HG03521 (cell line): ENCODE measurements around the gene EMC8.
A peak's percentile ranks its signal among the peaks of the same experiment; 100 is the strongest.
"Not testable (repeated sequence)": the region's sequence is repeated elsewhere in the genome, so short reads cannot be mapped to it uniquely, and the experiment has no call there.

Source experiments
- ATAC-seq: cut with Tn5 transposase; IDR thresholded peaks from one replicate; pipeline ENCODE4 v1.9.1; 2021; ENCODE audit warnings: mild to moderate bottlenecking, moderate library complexity; ENCODE audit not compliant: unreplicated experiment

Gene EMC8

GRCh38 chr16:85835227-85835751, 35.9 kb upstream of the EMC8 start:
- no peak for ATAC-seq

GRCh38 chr16:85834741-85835140, 35.4 kb upstream of the EMC8 start:
- ATAC-seq = no peak

DNA sequence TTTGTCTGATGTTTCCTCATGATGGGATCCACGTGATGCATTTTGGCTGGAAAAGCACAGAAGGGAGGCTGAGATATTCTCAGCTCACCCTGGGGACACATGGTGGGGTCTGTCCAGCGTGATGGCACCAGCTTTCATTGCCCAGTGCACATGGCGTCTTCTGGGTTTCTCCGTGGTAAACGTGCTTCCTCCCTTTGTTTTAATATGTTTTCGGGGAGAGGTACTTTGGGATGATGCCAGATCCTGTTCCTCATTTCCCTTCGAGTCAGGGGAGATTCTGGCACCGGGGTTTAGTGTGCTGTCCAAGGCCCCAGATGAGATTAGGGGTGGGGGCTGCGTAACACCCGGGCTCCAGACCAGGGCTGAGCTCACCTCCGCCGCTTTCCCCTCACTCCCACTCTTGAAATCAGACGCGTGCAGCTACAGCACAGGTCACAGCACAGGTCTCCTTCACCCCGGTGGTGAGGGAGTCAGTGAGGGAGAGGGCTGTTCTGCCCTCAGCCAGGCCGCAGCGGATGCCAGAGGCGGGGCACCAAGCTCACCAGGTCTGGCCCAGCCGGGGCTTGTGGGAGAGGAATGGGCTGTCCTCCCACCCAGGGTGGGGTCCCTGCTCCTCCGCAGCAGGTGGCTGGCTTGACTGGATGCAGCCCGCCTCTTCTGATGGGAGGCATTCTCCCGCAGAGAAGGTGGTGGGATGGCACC, 34.0 kb upstream of the EMC8 start:
- no peak for ATAC-seq

- no peak for ATAC-seq
These were observed 33.4 kb upstream of the EMC8 start for GRCh38 chr16:85832570-85833218.

DNA sequence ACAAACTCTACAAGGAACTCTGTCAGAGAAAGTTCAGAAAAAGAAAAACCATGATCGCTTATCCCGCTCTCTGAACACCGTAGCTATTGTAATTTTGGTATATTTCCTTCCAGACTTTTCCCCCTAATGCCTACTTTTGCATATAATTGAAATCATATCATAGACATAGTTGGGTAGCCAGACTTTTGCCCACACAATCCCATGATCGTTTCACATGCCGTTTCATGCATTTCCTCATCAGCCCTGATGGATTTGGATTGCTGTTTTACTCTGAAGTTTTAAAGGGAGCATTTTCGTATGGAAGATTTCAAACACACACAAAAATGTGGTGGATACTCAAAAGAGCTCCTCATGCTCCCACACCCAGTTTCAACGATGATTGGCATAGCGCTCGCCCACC, 31.5 kb upstream of the EMC8 start:
- no peak for ATAC-seq

DNA sequence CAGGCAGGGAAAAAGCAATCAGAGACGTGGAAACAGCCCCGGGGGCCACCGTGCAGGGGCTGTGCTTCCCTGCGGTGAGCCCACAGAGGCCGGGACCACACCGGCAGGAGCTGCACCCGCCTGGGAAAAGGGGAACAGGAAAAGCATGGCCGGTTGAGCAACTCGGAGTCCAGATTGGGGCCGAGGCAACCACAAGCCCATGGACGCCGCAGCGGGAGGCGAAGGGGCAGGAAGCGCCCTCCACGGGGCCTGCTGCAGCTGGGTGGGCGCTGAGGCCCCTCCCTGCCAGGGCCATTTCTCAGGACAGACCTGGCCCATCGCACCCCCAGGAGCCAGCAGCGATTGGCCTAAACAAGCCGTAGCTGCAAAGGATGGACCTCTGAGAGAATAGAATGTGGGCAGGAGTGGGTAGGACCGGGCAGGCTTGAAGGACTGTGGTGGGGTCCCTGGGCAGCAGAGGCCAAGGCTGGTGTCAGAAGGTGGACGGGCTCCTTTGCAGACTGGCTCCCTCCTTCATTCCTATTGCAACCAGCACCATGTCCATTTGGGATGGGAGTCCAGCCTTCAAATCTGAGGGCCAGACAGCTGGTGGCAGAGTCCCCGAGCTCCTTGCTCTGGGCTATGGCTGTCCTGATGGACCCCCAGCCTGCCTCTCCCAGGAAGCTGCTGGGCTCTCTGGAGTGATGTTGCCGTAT, 30.6 kb upstream of the EMC8 start:
- ATAC-seq = no peak

DNA sequence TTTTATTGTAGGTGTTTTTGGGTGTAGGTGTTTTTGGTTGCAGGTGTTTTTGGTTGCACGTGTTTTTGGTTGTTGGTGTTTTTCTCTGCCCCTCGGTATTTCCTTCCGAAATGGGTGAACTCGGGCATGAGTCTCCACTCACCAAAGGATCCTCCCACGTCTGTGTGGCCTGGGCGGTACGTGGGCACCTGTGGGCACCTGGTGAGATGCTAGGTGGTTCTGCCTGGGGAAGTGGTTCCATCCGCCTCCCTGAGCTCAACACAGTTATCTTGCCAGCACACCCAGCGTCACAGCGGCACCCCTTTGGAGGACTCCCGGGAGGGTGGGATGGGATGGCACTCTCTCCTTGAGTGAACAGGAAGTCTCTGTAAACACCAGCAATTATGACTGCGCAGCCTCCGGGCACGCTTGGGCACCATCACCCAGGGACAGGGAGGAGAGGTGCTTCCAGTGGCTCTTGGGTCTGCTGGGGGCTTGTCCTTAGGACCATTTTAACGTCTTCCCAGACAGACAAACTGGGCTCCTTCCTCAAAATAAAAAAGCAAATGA, 29.9 kb upstream of the EMC8 start:
- ATAC-seq = no peak

- ATAC-seq = no peak
These were observed 28.8 kb upstream of the EMC8 start for GRCh38 chr16:85828166-85828565.

- ATAC-seq = no peak
These were observed 27.4 kb upstream of the EMC8 start for GRCh38 chr16:85826686-85827247.

- ATAC-seq = no peak
These were observed 26.0 kb upstream of the EMC8 start for GRCh38 chr16:85825326-85825725.

DNA sequence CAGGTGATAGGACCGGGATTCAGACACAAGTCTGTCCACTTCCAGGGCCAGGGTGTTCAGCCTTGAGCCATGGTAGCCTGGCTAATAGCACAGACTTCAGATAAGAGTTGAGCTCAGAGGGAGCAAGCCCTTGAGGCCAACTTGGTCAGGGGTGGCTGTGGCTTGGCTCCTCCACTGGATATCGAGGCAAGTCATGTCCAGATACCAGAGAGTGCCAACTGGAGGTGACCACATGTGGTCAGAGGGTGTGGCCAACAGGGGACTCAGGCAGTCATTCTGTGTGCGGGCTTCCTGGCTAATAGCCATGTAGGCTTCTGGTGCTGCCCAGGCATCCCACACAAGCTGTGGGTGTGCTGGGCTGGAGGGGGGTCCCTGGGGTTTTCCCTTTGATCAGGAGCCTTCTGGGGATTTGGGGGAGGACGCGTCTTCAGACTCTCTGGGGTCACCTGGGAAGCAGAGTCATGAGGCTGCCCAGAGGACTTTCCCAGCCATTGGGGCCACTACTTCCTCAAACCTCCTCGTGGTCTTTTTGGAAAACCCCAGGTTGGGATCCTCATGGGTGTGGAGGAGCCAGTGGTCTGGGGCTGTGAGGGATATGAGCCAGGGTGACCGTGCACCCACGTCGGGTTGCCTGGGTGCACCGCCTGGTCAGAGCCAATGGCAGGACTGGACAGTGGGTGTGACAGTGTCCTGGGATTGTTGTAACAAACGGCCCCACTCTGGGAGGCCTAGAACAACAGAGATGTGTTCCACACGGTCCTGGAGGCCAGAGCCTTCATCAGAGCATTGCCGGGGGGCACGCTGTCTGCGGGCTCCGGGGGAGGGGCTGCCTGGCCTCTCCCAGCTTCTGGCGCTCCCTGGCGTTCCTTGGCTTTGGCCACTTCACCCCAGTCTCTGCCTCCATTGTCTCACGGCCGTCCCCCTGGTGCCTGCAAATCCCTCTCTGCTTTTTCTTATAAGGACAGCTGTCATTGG, 25.1 kb upstream of the EMC8 start:
- ATAC-seq = no peak

DNA sequence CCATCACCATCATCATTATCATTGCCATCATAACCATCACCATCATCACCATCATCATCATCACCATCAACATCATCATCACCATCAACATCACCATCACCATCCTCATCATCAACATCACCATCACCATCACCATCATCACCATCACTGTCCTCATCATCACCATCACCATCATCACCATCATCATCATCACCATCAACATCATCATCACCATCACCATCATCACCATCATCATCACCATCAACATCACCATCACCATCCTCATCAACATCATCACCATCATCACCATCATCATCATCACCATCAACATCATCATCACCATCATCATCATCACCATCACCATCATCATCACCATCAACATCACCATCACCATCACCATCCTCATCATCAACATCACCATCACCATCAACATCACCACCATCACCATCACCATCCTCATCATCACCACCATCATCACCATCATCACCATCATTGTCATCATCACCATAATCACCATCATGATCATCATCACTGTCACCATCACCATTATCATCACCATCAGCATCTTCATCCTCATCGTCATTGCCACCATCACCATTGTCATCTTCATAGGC, 24.1 kb upstream of the EMC8 start:
- ATAC-seq = no peak

- no peak for ATAC-seq
These were observed 22.8 kb upstream of the EMC8 start for GRCh38 chr16:85822145-85822544.

DNA sequence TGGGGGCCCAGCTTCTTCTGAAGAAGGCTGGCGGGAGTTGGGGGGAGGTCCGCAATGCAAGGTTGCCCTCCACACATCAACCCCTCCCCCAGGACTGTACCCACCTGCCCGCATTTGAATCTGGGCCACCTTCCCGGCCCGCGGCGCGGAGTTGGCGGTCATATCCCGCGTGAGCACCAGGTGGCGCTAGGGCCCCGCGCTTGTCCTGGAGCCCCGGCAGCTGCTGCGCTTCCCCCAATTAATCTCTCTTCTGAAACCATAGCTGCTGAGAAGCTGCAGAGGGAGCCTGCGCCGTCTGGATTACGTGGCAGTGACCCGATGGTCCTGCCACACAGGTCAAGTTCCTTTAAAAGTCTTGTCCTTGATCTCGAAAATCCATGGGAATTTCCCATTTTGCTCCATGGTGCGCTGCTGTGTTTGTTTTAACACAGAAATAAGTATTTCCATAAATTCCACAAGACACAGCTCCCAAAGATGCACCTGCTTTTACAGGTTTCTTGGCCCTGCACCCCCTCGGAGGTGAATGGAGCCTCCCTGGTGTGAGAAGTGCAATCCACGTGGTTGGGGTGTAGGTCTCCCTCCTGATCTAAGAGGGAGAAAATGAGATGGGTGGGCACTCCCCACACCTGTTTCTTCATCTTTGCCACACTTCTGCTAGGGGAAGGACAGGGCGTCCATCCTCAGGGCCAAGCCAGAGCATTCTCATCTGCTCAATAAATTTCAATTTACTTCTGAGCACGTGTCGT, 22.2 kb upstream of the EMC8 start:
- ATAC-seq = peak; percentile 79

DNA sequence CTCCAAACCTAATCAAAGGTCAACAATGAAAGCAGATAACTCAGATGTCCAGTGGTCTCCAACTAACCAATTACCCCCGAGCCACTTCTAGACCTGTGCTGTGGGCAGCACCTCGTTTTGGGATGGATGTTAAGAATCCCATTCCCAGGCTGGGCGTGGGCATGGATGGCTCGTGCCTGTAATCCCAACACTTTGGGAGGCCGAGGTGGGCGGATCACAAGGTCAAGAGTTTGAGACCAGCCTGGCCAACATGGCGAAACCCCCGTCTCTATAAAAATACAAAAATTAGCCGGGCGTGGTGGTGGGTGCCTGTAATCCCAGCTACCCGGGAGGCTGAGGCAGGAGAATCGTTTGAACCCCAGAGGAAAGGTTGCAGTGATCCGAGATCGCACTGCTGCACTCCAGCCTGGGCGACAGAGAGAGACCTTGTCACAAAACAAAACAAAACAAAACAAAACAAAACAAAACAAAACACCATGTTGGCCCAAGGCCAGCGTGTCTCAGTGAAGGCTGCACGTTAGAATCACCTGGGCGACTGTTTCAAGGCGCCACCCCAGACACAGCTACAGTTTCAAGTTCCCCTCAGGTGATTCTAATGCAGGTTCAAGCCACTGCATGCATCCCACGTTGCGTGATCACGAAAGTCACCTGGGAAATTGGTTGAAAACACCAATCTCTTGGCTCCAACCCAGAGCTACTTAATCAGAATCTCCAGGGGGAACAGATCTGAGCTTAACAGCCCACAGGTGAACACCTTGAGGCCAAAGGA, 21.4 kb upstream of the EMC8 start:
- no peak for ATAC-seq

- ATAC-seq = no peak
These were observed 20.4 kb upstream of the EMC8 start for GRCh38 chr16:85819771-85820170.

DNA sequence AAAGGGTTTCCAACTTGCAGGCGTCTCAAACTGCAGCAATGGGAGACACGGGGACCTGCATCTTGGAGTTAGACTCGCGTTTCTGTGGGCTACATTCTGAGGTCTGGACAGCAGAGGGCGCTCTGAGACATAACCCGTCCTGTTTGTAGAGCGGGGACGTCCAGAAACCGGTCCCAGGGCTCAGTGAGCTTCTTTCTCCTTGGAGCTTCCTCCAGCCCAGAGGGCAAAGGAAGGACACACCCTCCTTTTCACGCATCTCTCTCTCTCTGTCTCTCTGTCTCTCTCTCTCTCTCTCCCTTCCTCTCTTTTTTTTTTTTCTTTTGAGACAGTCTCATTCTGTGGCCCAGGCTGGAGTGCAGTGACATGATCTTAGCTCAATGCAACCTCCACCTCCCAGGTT, 19.9 kb upstream of the EMC8 start:
- ATAC-seq = no peak

DNA sequence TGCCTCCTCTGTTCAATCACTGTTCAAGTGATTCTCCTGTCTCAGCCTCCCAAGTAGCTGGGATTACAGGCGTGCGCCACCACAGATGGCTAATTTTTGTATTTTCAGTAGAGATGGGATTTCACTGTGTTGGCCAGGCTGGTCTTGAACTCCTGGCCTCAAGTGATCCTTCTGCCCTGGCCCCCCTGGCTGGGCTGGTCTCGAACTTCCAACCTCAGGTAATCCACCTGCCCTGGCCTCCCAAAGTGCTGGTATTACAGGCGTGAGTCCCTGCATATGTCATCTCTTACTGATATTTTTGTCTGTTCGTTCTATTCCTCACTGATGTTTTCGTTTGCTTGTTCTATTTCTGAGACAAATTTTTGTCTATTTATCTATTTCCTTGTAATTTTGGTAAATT, 17.9 kb upstream of the EMC8 start:
- ATAC-seq = not testable (repeated sequence)
